ENCODE data around the gene RGR.

GRCh38 chr10:84201682-84202081 lies 43.2 kb upstream of the RGR start:
- TF ChIP-seq, protein P1, sequence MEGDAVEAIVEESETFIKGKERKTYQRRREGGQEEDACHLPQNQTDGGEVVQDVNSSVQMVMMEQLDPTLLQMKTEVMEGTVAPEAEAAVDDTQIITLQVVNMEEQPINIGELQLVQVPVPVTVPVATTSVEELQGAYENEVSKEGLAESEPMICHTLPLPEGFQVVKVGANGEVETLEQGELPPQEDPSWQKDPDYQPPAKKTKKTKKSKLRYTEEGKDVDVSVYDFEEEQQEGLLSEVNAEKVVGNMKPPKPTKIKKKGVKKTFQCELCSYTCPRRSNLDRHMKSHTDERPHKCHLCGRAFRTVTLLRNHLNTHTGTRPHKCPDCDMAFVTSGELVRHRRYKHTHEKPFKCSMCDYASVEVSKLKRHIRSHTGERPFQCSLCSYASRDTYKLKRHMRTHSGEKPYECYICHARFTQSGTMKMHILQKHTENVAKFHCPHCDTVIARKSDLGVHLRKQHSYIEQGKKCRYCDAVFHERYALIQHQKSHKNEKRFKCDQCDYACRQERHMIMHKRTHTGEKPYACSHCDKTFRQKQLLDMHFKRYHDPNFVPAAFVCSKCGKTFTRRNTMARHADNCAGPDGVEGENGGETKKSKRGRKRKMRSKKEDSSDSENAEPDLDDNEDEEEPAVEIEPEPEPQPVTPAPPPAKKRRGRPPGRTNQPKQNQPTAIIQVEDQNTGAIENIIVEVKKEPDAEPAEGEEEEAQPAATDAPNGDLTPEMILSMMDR (IDR thresholded peaks at IDR 0.05): no peak
- no peak for TF ChIP-seq POLR2A (IDR thresholded peaks at IDR 0.05)
